Erythroblast (primary cell): ENCODE results near the gene CENPL.

Source experiments
- GATA1 ChIP-seq: IDR thresholded peaks from 2 replicates; pipeline ENCODE4 v1.6.1; 2011; ENCODE audit warnings: low read depth, mild to moderate bottlenecking, control low read depth, low read length, moderate library complexity
- POLR2A ChIP-seq: IDR thresholded peaks from 2 replicates; pipeline ENCODE4 v1.6.1; 2011; ENCODE audit warnings: mild to moderate bottlenecking, low read length

- TF ChIP-seq POLR2A (no peak), GATA1 (no peak)
Observed at GRCh38 chr1:173852105-173852504, 27.4 kb upstream of the CENPL start.
